ENCODE data around the gene PTPRG.

- TF ChIP-seq CTCF (IDR thresholded peaks at IDR 0.05), result no peak
- TF ChIP-seq POLR2AphosphoS5 (IDR thresholded peaks at IDR 0.05; ENCODE audit: low read depth, low read length), result no peak
Measured at GRCh38 chr3:62094461-62094860, 533.1 kb downstream of the PTPRG start.

Measured in Panc1 (cell line).